HG02759 (cell line): ENCODE measurements around the gene RFX4.
"Not testable (repeated sequence)": the region's sequence is repeated elsewhere in the genome, so short reads cannot be mapped to it uniquely, and the experiment has no call there.

ENCODE experiments used
- ATAC-seq: cut with Tn5 transposase; IDR thresholded peaks from one replicate; pipeline ENCODE4 v1.9.1; 2021; ENCODE audit warnings: mild to moderate bottlenecking, moderate library complexity; ENCODE audit not compliant: unreplicated experiment

Gene RFX4

GRCh38 chr12:106685381-106685780, 102.6 kb downstream of the RFX4 start:
- no peak for ATAC-seq

GRCh38 chr12:106687672-106688071, 104.9 kb downstream of the RFX4 start:
- no peak for ATAC-seq

- ATAC-seq = no peak
Observed at GRCh38 chr12:106690569-106691305, 107.9 kb downstream of the RFX4 start.

GRCh38 chr12:106692033-106692432, 109.2 kb downstream of the RFX4 start:
- ATAC-seq = not testable (repeated sequence)

GRCh38 chr12:106692896-106693820, 110.4 kb downstream of the RFX4 start:
- no peak for ATAC-seq

- no peak for ATAC-seq
Observed at GRCh38 chr12:106696071-106696470, 113.3 kb downstream of the RFX4 start.

GRCh38 chr12:106696681-106697417, 114.0 kb downstream of the RFX4 start:
- no peak for ATAC-seq

GRCh38 chr12:106704081-106704480, 121.3 kb downstream of the RFX4 start:
- no peak for ATAC-seq

GRCh38 chr12:106705971-106706370, 123.2 kb downstream of the RFX4 start:
- no peak for ATAC-seq

- ATAC-seq = no peak
Observed at GRCh38 chr12:106709068-106709511, 126.3 kb downstream of the RFX4 start.

GRCh38 chr12:106710143-106710893, 127.5 kb downstream of the RFX4 start:
- ATAC-seq = no peak

GRCh38 chr12:106711316-106711715, 128.5 kb downstream of the RFX4 start:
- no peak for ATAC-seq

- no peak for ATAC-seq
Observed at GRCh38 chr12:106712768-106713167, 130.0 kb downstream of the RFX4 start.

- ATAC-seq = no peak
Observed at GRCh38 chr12:106714926-106715325, 132.1 kb downstream of the RFX4 start.

GRCh38 chr12:106715582-106715981, 132.8 kb downstream of the RFX4 start:
- no peak for ATAC-seq

- ATAC-seq = no peak
Observed at GRCh38 chr12:106717673-106718072, 134.9 kb downstream of the RFX4 start.

- no peak for ATAC-seq
Observed at GRCh38 chr12:106719879-106720278, 137.1 kb downstream of the RFX4 start.

GRCh38 chr12:106720696-106721095, 137.9 kb downstream of the RFX4 start:
- no peak for ATAC-seq

- ATAC-seq = no peak
Observed at GRCh38 chr12:106721915-106722314, 139.1 kb downstream of the RFX4 start.

- no peak for ATAC-seq
Observed at GRCh38 chr12:106722837-106723236, 140.0 kb downstream of the RFX4 start.
